H1 (cell line): ENCODE results near the gene CDYL2.

ENCODE experiments used
- EP300 ChIP-seq, 2 experiments: IDR thresholded peaks; 1 replicate in 1 of 2; 2 replicates in 1 of 2; pipeline ENCODE4 v1.6.1; 2011 to 2012; ENCODE audit warnings: low read depth in 2 of 2, low read length in 2 of 2, mild to moderate bottlenecking in 2 of 2, borderline replicate concordance in 1 of 2, inconsistent platforms in 1 of 2, moderate library complexity in 1 of 2
- GTF2F1 ChIP-seq: IDR thresholded peaks from 2 replicates; pipeline ENCODE4 v1.6.1; 2012; ENCODE audit warnings: low read depth, low read length, improper control_type of control experiment, borderline replicate concordance
- PHF8 ChIP-seq: fragments of 200-600 bp; sonication (generic); conservative IDR thresholded peaks from 2 replicates; pipeline ENCODE4 v1.7.1; 2012; ENCODE audit warnings: low read depth, mild to moderate bottlenecking, inconsistent platforms, low read length, moderate library complexity
- POLR2A ChIP-seq, 2 experiments: IDR thresholded peaks; 1 replicate in 1 of 2; 2 replicates in 1 of 2; pipeline ENCODE4 v1.6.1; 2011; ENCODE audit warnings: low read depth in 2 of 2, low read length in 2 of 2, mild to moderate bottlenecking in 2 of 2; ENCODE audit errors: control extremely low read depth in 1 of 2
- RXRA ChIP-seq: IDR thresholded peaks from 2 replicates; pipeline ENCODE4 v1.6.1; 2011; ENCODE audit warnings: low read depth, mild to moderate bottlenecking, low read length, moderate library complexity; ENCODE audit not compliant: insufficient read depth
- SIX5 ChIP-seq: IDR thresholded peaks from 2 replicates; pipeline ENCODE4 v1.6.1; 2011; ENCODE audit warnings: mild to moderate bottlenecking, low read depth, low read length
- SP1 ChIP-seq: IDR thresholded peaks from 2 replicates; pipeline ENCODE4 v1.6.1; 2011; ENCODE audit warnings: low read depth, low read length
- YY1 ChIP-seq: IDR thresholded peaks from 2 replicates; pipeline ENCODE4 v1.6.1; 2011; ENCODE audit warnings: low read depth, mild to moderate bottlenecking, low read length
- TF ChIP-seq, protein P1 (sequence below), 3 experiments: IDR thresholded peaks; 1 replicate in 2 of 3; 2 replicates in 1 of 3; pipeline versions ENCODE4 v1.5.1 to v1.6.1; 2011; ENCODE audit warnings: low read length in 3 of 3, mild to moderate bottlenecking in 3 of 3, inconsistent platforms in 2 of 3, low read depth in 1 of 3, moderate library complexity in 1 of 3; ENCODE audit not compliant: insufficient read depth in 1 of 3; ENCODE audit errors: control extremely low read depth in 1 of 3

DNA sequence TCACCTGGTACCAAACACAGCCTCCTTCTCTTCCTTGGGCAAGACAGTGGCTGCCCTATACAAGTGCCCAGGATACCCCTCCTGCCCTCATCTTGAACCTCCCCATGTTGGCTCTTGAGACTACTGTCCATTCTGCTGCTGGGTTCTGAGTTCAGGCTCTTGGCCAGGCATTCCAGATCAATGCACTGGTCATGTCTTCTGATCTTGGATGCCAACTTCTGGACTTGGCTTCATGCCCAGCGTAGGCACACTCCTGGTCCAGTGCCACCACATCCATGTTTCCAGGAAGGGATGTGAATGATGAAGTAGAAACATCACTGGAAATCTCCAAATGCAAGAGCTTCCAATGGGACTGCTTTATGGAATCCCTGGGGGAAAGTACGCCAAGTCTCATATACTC is 212.1 kb downstream of the CDYL2 start:
- TF ChIP-seq EP300 (IDR thresholded peaks at IDR 0.05; ENCODE audit: borderline replicate concordance in 1 of 2, low read depth in 2 of 2, low read length in 2 of 2) (no peak), YY1 (no peak), SP1 (no peak), PHF8 (no peak), GTF2F1 (no peak), POLR2A (IDR thresholded peaks at IDR 0.05; ENCODE audit: control extremely low read depth in 1 of 2, low read depth in 2 of 2, low read length in 2 of 2) (no peak), RXRA (no peak), SIX5 (no peak)
- TF ChIP-seq, protein P1, sequence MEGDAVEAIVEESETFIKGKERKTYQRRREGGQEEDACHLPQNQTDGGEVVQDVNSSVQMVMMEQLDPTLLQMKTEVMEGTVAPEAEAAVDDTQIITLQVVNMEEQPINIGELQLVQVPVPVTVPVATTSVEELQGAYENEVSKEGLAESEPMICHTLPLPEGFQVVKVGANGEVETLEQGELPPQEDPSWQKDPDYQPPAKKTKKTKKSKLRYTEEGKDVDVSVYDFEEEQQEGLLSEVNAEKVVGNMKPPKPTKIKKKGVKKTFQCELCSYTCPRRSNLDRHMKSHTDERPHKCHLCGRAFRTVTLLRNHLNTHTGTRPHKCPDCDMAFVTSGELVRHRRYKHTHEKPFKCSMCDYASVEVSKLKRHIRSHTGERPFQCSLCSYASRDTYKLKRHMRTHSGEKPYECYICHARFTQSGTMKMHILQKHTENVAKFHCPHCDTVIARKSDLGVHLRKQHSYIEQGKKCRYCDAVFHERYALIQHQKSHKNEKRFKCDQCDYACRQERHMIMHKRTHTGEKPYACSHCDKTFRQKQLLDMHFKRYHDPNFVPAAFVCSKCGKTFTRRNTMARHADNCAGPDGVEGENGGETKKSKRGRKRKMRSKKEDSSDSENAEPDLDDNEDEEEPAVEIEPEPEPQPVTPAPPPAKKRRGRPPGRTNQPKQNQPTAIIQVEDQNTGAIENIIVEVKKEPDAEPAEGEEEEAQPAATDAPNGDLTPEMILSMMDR (IDR thresholded peaks at IDR 0.05; ENCODE audit: control extremely low read depth in 1 of 3, insufficient read depth in 1 of 3, low read depth in 1 of 3, low read length in 3 of 3): no peak
